ENCODE data around the gene PSME2. TPM values are rescaled to one million over a fixed set of nuclear protein-coding genes. Genes with fewer than 3 reads are reported as not detected.

The PSME2 gene
- total RNA-seq, 1 experiment from 2014 or later = 126 TPM

DNA sequence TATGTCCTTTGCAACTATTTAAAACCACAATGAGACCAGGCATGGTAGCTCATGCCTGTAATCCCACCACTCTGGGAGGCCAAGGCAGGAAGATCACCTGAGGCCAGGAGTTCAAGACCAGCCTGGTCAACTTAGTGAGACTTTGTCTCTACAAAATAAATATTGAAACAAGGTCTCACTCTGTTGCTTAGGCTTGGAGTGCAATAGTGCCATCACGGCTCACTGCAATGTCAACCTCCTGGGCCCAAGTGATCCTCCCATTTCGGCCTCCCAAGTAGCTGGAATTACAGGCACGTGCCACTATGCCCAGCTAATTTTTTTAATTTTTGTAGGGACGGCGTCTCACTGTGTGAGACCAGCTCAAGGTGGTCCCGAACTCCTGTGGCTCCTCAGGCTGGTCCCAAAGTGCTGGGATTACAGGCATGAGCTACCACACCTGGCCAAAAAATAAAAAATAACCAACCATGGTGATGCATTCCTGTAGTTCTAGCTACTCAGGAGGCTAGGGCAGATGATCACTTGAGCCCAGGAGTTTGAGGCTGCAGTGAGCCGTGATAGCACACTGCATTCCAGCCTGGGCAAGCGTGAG, 16.9 kb downstream of the PSME2 start:
- TF ChIP-seq, protein P1, sequence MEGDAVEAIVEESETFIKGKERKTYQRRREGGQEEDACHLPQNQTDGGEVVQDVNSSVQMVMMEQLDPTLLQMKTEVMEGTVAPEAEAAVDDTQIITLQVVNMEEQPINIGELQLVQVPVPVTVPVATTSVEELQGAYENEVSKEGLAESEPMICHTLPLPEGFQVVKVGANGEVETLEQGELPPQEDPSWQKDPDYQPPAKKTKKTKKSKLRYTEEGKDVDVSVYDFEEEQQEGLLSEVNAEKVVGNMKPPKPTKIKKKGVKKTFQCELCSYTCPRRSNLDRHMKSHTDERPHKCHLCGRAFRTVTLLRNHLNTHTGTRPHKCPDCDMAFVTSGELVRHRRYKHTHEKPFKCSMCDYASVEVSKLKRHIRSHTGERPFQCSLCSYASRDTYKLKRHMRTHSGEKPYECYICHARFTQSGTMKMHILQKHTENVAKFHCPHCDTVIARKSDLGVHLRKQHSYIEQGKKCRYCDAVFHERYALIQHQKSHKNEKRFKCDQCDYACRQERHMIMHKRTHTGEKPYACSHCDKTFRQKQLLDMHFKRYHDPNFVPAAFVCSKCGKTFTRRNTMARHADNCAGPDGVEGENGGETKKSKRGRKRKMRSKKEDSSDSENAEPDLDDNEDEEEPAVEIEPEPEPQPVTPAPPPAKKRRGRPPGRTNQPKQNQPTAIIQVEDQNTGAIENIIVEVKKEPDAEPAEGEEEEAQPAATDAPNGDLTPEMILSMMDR (conservative IDR thresholded peaks at IDR 0.05) = no peak
- no peak overlapping the region for H2BK12ac ChIP-seq (ENCODE audit: insufficient read length, low read depth, low read length)
- H3K79me2 ChIP-seq (ENCODE audit: insufficient read depth, low read length) = no peaks in the 10 kb centered on the region
- H3K9me3 ChIP-seq (ENCODE audit: control insufficient read depth, low read depth, low read length) = no peaks in the 10 kb centered on the region
- Mint-ChIP-seq H3K9me3 (no peaks in the 10 kb centered on the region), H3K4me1 (no peaks in the 10 kb centered on the region), H3K27me3 (ENCODE audit: low read depth) (no peaks in the 10 kb centered on the region), H3K36me3 (ENCODE audit: insufficient read depth in 1 of 3, low read depth in 3 of 3) (no peaks in the 10 kb centered on the region), H3K4me3 (no peak overlapping the region), H3K27ac (no peak overlapping the region)
- no CpG with 5 or more reads among the region's 8 CpGs for WGBS (ENCODE audit: extremely low coverage, insufficient read length, low lambda C conversion rate)
- H2BK20ac ChIP-seq (ENCODE audit: low read depth, low read length, poor library complexity, severe bottlenecking) = no peak overlapping the region
- no peak overlapping the region for H3K14ac ChIP-seq (ENCODE audit: insufficient read depth, low read length)
- H4K8ac ChIP-seq (replicated peaks; ENCODE audit: insufficient read length, low read depth, low read length) = no peak overlapping the region
- no peak overlapping the region for H4K91ac ChIP-seq (ENCODE audit: insufficient read length, low read depth, low read length)
- no peak overlapping the region for H2BK5ac ChIP-seq (ENCODE audit: insufficient read length, low read length)
- H3K56ac ChIP-seq (ENCODE audit: insufficient read length, low read depth, low read length) = no peak overlapping the region
- no peak overlapping the region for H3T11ph ChIP-seq (ENCODE audit: low read length)
- no peak overlapping the region for H3K4ac ChIP-seq (ENCODE audit: low read depth, low read length)
- H3K27me3 ChIP-seq (ENCODE audit: insufficient read depth, low read length) = no peaks in the 10 kb centered on the region
- no peak overlapping the region for H2AK5ac ChIP-seq (ENCODE audit: insufficient read length, low read length)
- no peak overlapping the region for H3K23ac ChIP-seq (ENCODE audit: insufficient read length, low read depth, low read length)
- H4K5ac ChIP-seq (ENCODE audit: insufficient read length, low read depth, low read length) = no peak overlapping the region
- H2BK120ac ChIP-seq (ENCODE audit: low read depth, low read length, poor library complexity, severe bottlenecking) = no peak overlapping the region
- no peak overlapping the region for H2BK15ac ChIP-seq (ENCODE audit: low read depth, low read length)
- H3K79me1 ChIP-seq (ENCODE audit: insufficient read depth, low read depth, low read length, poor library complexity, severe bottlenecking) = no peaks in the 10 kb centered on the region
- H4K20me1 ChIP-seq (ENCODE audit: control insufficient read depth, insufficient read depth, insufficient read length) = no peaks in the 10 kb centered on the region
- no peaks in the 10 kb centered on the region for H3K23me2 ChIP-seq (ENCODE audit: insufficient read length, low read depth, low read length, poor library complexity, severe bottlenecking)
- H3K4me1 ChIP-seq (ENCODE audit: insufficient read depth, low read length) = no peaks in the 10 kb centered on the region
- H3K27ac ChIP-seq (ENCODE audit: insufficient read length, low read depth, low read length) = no peak overlapping the region
- no peak overlapping the region for H3K9ac ChIP-seq (ENCODE audit: extremely low read depth, insufficient read length, low read length)
- H3K4me2 ChIP-seq (ENCODE audit: insufficient read depth, insufficient read length, low read length) = no peak overlapping the region
- no peak overlapping the region for H3K18ac ChIP-seq (ENCODE audit: insufficient read length, low read depth, low read length)
- DNase-seq = no peak
- H2AFZ ChIP-seq (ENCODE audit: low read length) = no peak overlapping the region
